GM19452 (cell line): ENCODE results near the gene DTHD1.
A peak's percentile ranks its signal among the peaks of the same experiment; 100 is the strongest.

Experiments used
- ATAC-seq: cut with Tn5 transposase; IDR thresholded peaks from one replicate; pipeline ENCODE4 v1.9.1; 2021; ENCODE audit not compliant: unreplicated experiment

The DTHD1 gene

GRCh38 chr4:36338973-36339372 is 57.6 kb downstream of the DTHD1 start:
- ATAC-seq: no peak

GRCh38 chr4:36341936-36342335 is 60.5 kb downstream of the DTHD1 start:
- ATAC-seq: no peak

- no peak for ATAC-seq
Measured at GRCh38 chr4:36343501-36344175, 62.2 kb downstream of the DTHD1 start.

- ATAC-seq: peak; percentile 90
Measured at GRCh38 chr4:36348403-36348938, 67.1 kb downstream of the DTHD1 start.

GRCh38 chr4:36349938-36350549 is 68.6 kb downstream of the DTHD1 start:
- ATAC-seq: no peak

GRCh38 chr4:36351082-36351666 is 69.8 kb downstream of the DTHD1 start:
- peak; percentile 64 for ATAC-seq

- ATAC-seq: no peak
Measured at GRCh38 chr4:36353998-36354397, 72.6 kb downstream of the DTHD1 start.

GRCh38 chr4:36358173-36358572 is 76.8 kb downstream of the DTHD1 start:
- ATAC-seq: no peak

GRCh38 chr4:36360755-36361154 is 79.3 kb downstream of the DTHD1 start:
- ATAC-seq: no peak

GRCh38 chr4:36363024-36363423 is 81.6 kb downstream of the DTHD1 start:
- no peak for ATAC-seq

- ATAC-seq: no peak
Measured at GRCh38 chr4:36374836-36375511, 93.6 kb downstream of the DTHD1 start.

- ATAC-seq: peak; percentile 93
Measured at GRCh38 chr4:36385951-36386571, 104.6 kb downstream of the DTHD1 start.

- ATAC-seq: no peak
Measured at GRCh38 chr4:36386691-36387090, 105.3 kb downstream of the DTHD1 start.

GRCh38 chr4:36388710-36389109 is 107.3 kb downstream of the DTHD1 start:
- no peak for ATAC-seq

- ATAC-seq: no peak
Measured at GRCh38 chr4:36391411-36391810, 110.0 kb downstream of the DTHD1 start.

- no peak for ATAC-seq
Measured at GRCh38 chr4:36392024-36392423, 110.6 kb downstream of the DTHD1 start.

GRCh38 chr4:36392916-36393315 is 111.5 kb downstream of the DTHD1 start:
- no peak for ATAC-seq
